H1 (cell line): ENCODE measurements around the gene CSRP1. TPM values are rescaled to one million over a fixed set of nuclear protein-coding genes. Genes with fewer than 3 reads are reported as not detected.

Experiments used
- CREB1 ChIP-seq: IDR thresholded peaks from 2 replicates; pipeline ENCODE4 v1.6.1; 2012; ENCODE audit warnings: inconsistent platforms
- KDM5A ChIP-seq: fragments of 200-600 bp; IDR thresholded peaks from 2 replicates; pipeline ENCODE4 v1.7.1; 2012; ENCODE audit warnings: mild to moderate bottlenecking, low read length, inconsistent platforms, mixed read lengths
- polyA plus RNA-seq, 7 experiments: library from polyadenylated mRNA; depleted of rRNA in 3 of 7; stranded (reverse) in 5 of 7; unstranded in 2 of 7; fragments of >200 nt in 5 of 7; fragments of 200-250 nt in 2 of 7; gene quantifications; 1 replicate in 5 of 7; 2 replicates in 1 of 7; 4 replicates in 1 of 7; pipeline versions ENCODE4 v1.2.1 to v1.2.3, GENCODE V29; 2011 to 2013; ENCODE audit warnings: missing spikeins in 2 of 7, mixed read lengths in 2 of 7
- total RNA-seq: library from RNA; stranded (reverse); fragmentation: NEBNext Ultra II Directional; extraction: Animal tissue kit (Norgen Biotek cat#: 25700); gene quantifications from 2 replicates; pipeline ENCODE4 v1.2.1, GENCODE V29; 2021

CSRP1 gene
- total and polyA plus RNA-seq, 2 of the 8 experiments (the other 6 are each of a cell fraction or from before 2014, with no cell fraction given): 14.2 to 22.3 TPM

GRCh38 chr1:201468501-201468843, 38.5 kb downstream of the CSRP1 start (continued):
- no peak for TF ChIP-seq KDM5A
- no peak for TF ChIP-seq CREB1
